Measurements from ENCODE around the gene FAM174B. TPM values are rescaled to one million over a fixed set of nuclear protein-coding genes. Genes with fewer than 3 reads are reported as not detected.

Gene FAM174B
- total RNA-seq, 1 experiment from 2014 or later = 0.30 TPM

GRCh38 chr15:92627014-92627413, 28.6 kb downstream of the FAM174B start:
- Histone ChIP-seq H3K4me1 (ENCODE audit: control insufficient read depth in 1 of 2, insufficient read depth in 2 of 2, low read length in 2 of 2) (no peaks in the 10 kb centered on the region), H3K79me2 (ENCODE audit: insufficient read depth, low read length) (no peaks in the 10 kb centered on the region), H3K36me3 (ENCODE audit: control insufficient read depth in 1 of 2, insufficient read depth in 2 of 2, low read length in 2 of 2) (no peaks in the 10 kb centered on the region), H3K9ac (ENCODE audit: low read length) (no peak overlapping the region), H3K27me3 (ENCODE audit: insufficient read depth, low read length) (no peaks in the 10 kb centered on the region), H2AFZ (ENCODE audit: low read depth, low read length, poor library complexity, severe bottlenecking) (no peak overlapping the region), H4K20me1 (ENCODE audit: insufficient read depth) (no peaks in the 10 kb centered on the region), H3K4me2 (ENCODE audit: low read length) (no peak overlapping the region), H3K9me2 (ENCODE audit: insufficient read depth) (no peaks in the 10 kb centered on the region), H3K4me3 (replicated peaks in 1 of 2; ENCODE audit: low read depth in 1 of 2, low read length in 2 of 2) (no peak overlapping the region), H3K9me3 (ENCODE audit: control insufficient read depth in 1 of 2, insufficient read depth in 1 of 2, low read depth in 1 of 2, low read length in 2 of 2) (no peaks in the 10 kb centered on the region), H3K27ac (ENCODE audit: low read depth, low read length) (no peak overlapping the region)
- no TSS peak for BruUV-seq (replicated peaks)
- DNase-seq (ENCODE audit: low read depth, low spot score) (no peak), ATAC-seq (no peak)
- intact Hi-C loops (cut with micrococcal nuclease) = no loop called here
- ChIA-PET POLR2A (no interaction called here), CTCF (no interaction called here), RAD21 (ENCODE audit: low non-redundant PET in 1 of 2, low total read pairs in 2 of 2, uncharacterized antibody in 2 of 2, unreplicated experiment in 2 of 2) (no interaction called here)
- TF ChIP-seq JUND (IDR thresholded peaks at IDR 0.05) (no peak), SIN3A (IDR thresholded peaks at IDR 0.05; ENCODE audit: low read depth) (no peak), ATF3 (IDR thresholded peaks at IDR 0.05) (no peak), SP1 (IDR thresholded peaks at IDR 0.05; ENCODE audit: low read depth) (no peak), ELF1 (IDR thresholded peaks at IDR 0.05; ENCODE audit: borderline replicate concordance, low read depth) (no peak)

GRCh38 chr15:92625251-92625980, 30.2 kb downstream of the FAM174B start:
- Histone ChIP-seq H3K9me3 (ENCODE audit: control insufficient read depth in 1 of 2, insufficient read depth in 1 of 2, low read depth in 1 of 2, low read length in 2 of 2) (no peaks in the 10 kb centered on the region), H3K27me3 (ENCODE audit: insufficient read depth, low read length) (no peaks in the 10 kb centered on the region), H3K9me2 (ENCODE audit: insufficient read depth) (no peaks in the 10 kb centered on the region), H3K4me3 (replicated peaks in 1 of 2; ENCODE audit: low read depth in 1 of 2, low read length in 2 of 2) (no peak overlapping the region), H2AFZ (ENCODE audit: low read depth, low read length, poor library complexity, severe bottlenecking) (no peak overlapping the region), H3K4me2 (ENCODE audit: low read length) (no peak overlapping the region), H3K27ac (ENCODE audit: low read depth, low read length) (no peak overlapping the region), H3K36me3 (ENCODE audit: control insufficient read depth in 1 of 2, insufficient read depth in 2 of 2, low read length in 2 of 2) (no peaks in the 10 kb centered on the region), H3K79me2 (ENCODE audit: insufficient read depth, low read length) (no peaks in the 10 kb centered on the region), H3K9ac (ENCODE audit: low read length) (no peak overlapping the region), H4K20me1 (ENCODE audit: insufficient read depth) (no peaks in the 10 kb centered on the region), H3K4me1 (ENCODE audit: control insufficient read depth in 1 of 2, insufficient read depth in 2 of 2, low read length in 2 of 2) (no peaks in the 10 kb centered on the region)
- no TSS peak for BruUV-seq (replicated peaks)
- DNase-seq (ENCODE audit: low read depth, low spot score) = no peak
- TF ChIP-seq ZBTB33 (IDR thresholded peaks at IDR 0.05; ENCODE audit: extremely low read depth, insufficient replicate concordance, low read length) (no peak), TCF7L2 (IDR thresholded peaks at IDR 0.05; ENCODE audit: borderline replicate concordance, extremely low read depth, insufficient read depth, insufficient read length) (no peak)
- ChIA-PET POLR2A (no interaction called here), CTCF (no interaction called here), RAD21 (ENCODE audit: low non-redundant PET in 1 of 2, low total read pairs in 2 of 2, uncharacterized antibody in 2 of 2, unreplicated experiment in 2 of 2) (no interaction called here)
- intact Hi-C loops (cut with micrococcal nuclease) = no loop called here
- no peak for ATAC-seq

All from HCT116 (cell line).